Immature natural killer cell (primary cell): Measurements from ENCODE around the gene GREB1. TPM values are rescaled to one million over a fixed set of nuclear protein-coding genes. Genes with fewer than 3 reads are reported as not detected.
"Not testable (repeated sequence)": the region's sequence is repeated elsewhere in the genome, so short reads cannot be mapped to it uniquely, and the experiment has no call there.

Experiments
- DNase-seq, 3 donors: peaks; one replicate each; pipeline ENCODE4 v3.0.0; 2022; ENCODE audit warnings: mixed read lengths in 1 of 3
- H3K27ac Mint-ChIP-seq, 6 donors: one replicate each; pipeline ENCODE4 v1.8.0; 2020; ENCODE audit warnings: mixed read lengths in 6 of 6, mild to moderate bottlenecking in 5 of 6, inconsistent platforms in 4 of 6, moderate library complexity in 3 of 6
- H3K27me3 Mint-ChIP-seq, 3 donors: one replicate each; pipeline ENCODE4 v1.8.0; 2020 to 2021; ENCODE audit warnings: low read depth in 3 of 3, mild to moderate bottlenecking in 3 of 3, mixed read lengths in 3 of 3, moderate library complexity in 3 of 3, inconsistent platforms in 1 of 3
- H3K36me3 Mint-ChIP-seq, 3 donors: one replicate each; pipeline ENCODE4 v1.8.0; 2020; ENCODE audit warnings: mixed read lengths in 3 of 3, inconsistent platforms in 2 of 3, mild to moderate bottlenecking in 2 of 3
- H3K4me1 Mint-ChIP-seq, 2 donors: one replicate each; pipeline ENCODE4 v1.8.0; 2020; ENCODE audit warnings: inconsistent platforms in 2 of 2, mild to moderate bottlenecking in 2 of 2, mixed read lengths in 2 of 2, moderate library complexity in 1 of 2
- H3K4me3 Mint-ChIP-seq, 5 donors: one replicate each; pipeline ENCODE4 v1.8.0; 2020; ENCODE audit warnings: mild to moderate bottlenecking in 5 of 5, mixed read lengths in 5 of 5, inconsistent platforms in 3 of 5, moderate library complexity in 3 of 5
- H3K9me3 Mint-ChIP-seq, 6 donors: one replicate each; pipeline ENCODE4 v1.8.0; 2020; ENCODE audit warnings: mild to moderate bottlenecking in 6 of 6, mixed read lengths in 6 of 6, inconsistent platforms in 4 of 6, moderate library complexity in 3 of 6
- polyA plus RNA-seq, 3 donors: library from polyadenylated mRNA; unstranded; fragments of 300-500 nt; fragmentation: Illumina TruSeq; gene quantifications; one replicate each; pipeline ENCODE4 v1.2.3, GENCODE V29; 2021

GREB1 gene
- polyA plus RNA-seq, 3 donors from 2014 or later: 0.41 TPM; not detected in 2

DNA sequence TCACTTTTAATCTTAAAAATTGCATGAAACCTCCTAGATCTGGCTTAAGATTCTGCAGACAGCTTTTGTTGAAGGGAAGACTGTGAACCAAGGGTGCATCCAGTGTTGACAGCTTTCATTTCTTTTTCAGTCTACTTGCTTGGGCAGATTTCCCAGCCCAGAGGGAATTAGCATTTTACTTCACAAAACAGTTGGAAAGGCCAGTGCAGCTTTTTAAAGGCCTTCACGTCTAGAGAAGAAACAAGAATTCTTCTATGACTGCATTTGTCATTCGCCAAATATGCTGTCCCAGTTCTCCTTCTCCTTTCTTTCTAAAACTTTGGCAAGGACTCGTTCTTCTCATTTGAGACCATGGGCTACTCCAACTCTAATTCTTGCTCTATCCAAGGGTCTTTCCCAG is 118.7 kb downstream of the GREB1 start:
- Mint-ChIP-seq H3K9me3 (no peaks in the 10 kb centered on the region), H3K4me1 (no peaks in the 10 kb centered on the region), H3K27me3 (peaks cover 2 to 9% (median 3%) of the 10 kb centered on the region in 3 donors), H3K36me3 (no peaks in the 10 kb centered on the region), H3K27ac (no peak overlapping the region), H3K4me3 (no peak overlapping the region)
- no peak for DNase-seq

DNA sequence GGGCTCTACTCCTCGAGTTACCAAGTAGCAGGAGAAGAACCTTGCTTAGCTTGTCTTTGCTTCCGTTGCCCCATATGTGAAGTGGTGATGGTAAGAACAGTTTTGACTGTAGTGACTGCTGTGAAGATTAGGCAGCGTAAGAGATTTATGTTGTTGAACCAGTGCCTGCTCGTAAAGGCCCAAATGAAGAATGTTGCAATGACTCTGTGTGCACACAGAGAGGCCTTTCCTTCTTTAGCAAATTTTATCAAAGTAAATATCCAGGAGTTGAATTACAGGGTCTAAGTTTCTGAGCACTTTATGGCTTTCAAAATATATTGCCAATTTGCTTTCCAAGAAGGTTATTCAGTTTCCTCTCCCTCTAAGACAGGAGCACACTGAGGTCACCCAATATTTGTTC is 121.7 kb downstream of the GREB1 start:
- Mint-ChIP-seq H3K9me3 (no peaks in the 10 kb centered on the region), H3K4me3 (no peak overlapping the region), H3K4me1 (no peaks in the 10 kb centered on the region), H3K27ac (no peak overlapping the region), H3K27me3 (peaks cover 2 to 13% (median 8%) of the 10 kb centered on the region in 3 donors), H3K36me3 (no peaks in the 10 kb centered on the region)
- no peak for DNase-seq

DNA sequence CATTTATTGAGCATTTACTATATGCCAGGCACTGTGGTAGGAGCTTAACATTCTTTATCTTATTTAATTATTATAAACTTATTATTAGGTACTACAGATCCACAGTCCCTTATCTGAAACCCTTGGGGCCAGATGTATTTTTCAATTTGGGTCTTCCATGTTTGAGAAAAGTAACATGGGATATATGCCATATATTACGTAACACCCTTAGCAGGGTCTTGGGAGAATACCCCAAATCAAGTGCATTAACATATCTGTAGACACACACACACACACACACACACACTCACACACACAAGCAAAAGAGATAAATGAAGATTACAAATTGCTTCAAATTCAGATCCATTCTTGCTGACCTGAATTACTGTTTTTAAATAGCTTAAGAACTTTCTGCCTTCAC is 122.4 kb downstream of the GREB1 start:
- no peak for DNase-seq

DNA sequence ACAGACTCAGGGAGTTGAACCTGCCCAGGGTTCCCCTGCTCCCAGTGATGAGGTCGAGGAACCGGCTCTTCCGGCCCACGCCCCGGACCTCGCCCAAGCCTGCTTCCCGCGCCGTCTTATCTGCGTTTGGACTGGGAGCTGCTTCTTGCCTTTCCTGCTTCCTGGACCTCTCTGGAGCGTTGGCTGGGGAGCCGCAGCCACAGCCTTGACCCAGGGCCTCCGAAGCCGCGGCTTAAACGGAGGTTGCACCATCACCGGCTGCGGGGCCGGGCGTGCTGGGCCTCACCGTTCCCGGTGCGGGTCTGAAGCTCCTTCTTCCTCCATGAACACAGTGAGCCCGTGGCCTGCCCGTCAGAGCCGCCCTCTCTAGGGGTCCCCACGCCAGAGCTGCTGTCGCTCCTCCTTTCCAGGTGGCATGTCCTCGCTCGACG is 122.8 kb downstream of the GREB1 start:
- Mint-ChIP-seq H3K9me3 (no peaks in the 10 kb centered on the region), H3K27ac (no peak overlapping the region), H3K27me3 (peaks cover 0 to 14% (median 9%) of the 10 kb centered on the region in 3 donors), H3K4me1 (no peaks in the 10 kb centered on the region), H3K36me3 (no peaks in the 10 kb centered on the region), H3K4me3 (no peak overlapping the region)
- DNase-seq: no peak

More for the DNA sequence above, 122.4 kb downstream of the GREB1 start:
- H3K27me3 Mint-ChIP-seq: peaks cover under 1 to 17% (median 8%) of the 10 kb centered on the region in 3 donors
- H3K27ac Mint-ChIP-seq: no peak overlapping the region
- no peaks in the 10 kb centered on the region for H3K4me1 Mint-ChIP-seq
- no peaks in the 10 kb centered on the region for H3K9me3 Mint-ChIP-seq
- no peak overlapping the region for H3K4me3 Mint-ChIP-seq
- no peaks in the 10 kb centered on the region for H3K36me3 Mint-ChIP-seq

DNA sequence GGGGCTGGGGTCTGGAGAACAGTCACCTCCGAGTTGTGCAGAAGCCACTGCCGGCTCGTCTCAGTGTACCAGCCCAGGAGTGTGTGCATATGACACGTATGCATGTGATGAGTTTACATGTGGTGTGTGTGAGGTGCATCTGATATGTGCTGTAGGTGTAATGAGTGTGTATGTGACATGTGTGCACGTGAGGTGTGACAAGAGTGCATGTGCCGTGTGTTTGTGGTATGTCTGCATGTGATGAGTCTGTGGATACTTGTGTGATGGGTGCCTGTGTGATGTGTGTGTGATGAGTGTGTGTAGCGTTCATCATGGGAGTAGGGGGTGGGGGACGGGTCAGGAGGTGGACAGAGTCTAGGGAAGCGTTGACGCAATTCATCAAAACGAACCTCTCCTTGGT is 123.3 kb downstream of the GREB1 start:
- Mint-ChIP-seq H3K36me3 (no peaks in the 10 kb centered on the region), H3K27ac (no peak overlapping the region), H3K27me3 (peaks cover 0 to 19% (median 9%) of the 10 kb centered on the region in 3 donors), H3K4me3 (no peak overlapping the region), H3K9me3 (peaks cover 0 to 4% (median under 1%) of the 10 kb centered on the region in 6 donors), H3K4me1 (no peaks in the 10 kb centered on the region)
- no peak for DNase-seq

- peaks cover 0 to 9% (median 1%) of the 10 kb centered on the region in 6 donors for H3K9me3 Mint-ChIP-seq
- peaks cover under 1 to 19% (median 9%) of the 10 kb centered on the region in 3 donors for H3K27me3 Mint-ChIP-seq
- no peak for DNase-seq
- no peak overlapping the region for H3K27ac Mint-ChIP-seq
- no peak overlapping the region for H3K4me3 Mint-ChIP-seq
- no peaks in the 10 kb centered on the region for H3K4me1 Mint-ChIP-seq
- H3K36me3 Mint-ChIP-seq: no peaks in the 10 kb centered on the region
Measured at GRCh38 chr2:11657646-11658045, 123.8 kb downstream of the GREB1 start.

- Mint-ChIP-seq H3K4me3 (no peak overlapping the region), H3K9me3 (peaks cover 0 to 14% (median 1%) of the 10 kb centered on the region in 6 donors)
Measured at GRCh38 chr2:11658208-11659114, 124.6 kb downstream of the GREB1 start.

GRCh38 chr2:11659115-11659475 is 125.2 kb downstream of the GREB1 start:
- no peaks in the 10 kb centered on the region for H3K4me1 Mint-ChIP-seq
- peaks cover 0 to 14% (median 1%) of the 10 kb centered on the region in 6 donors for H3K9me3 Mint-ChIP-seq
- peaks cover 3 to 26% (median 12%) of the 10 kb centered on the region in 3 donors for H3K27me3 Mint-ChIP-seq
- DNase-seq: no peak
- H3K27ac Mint-ChIP-seq: no peak overlapping the region
- H3K4me3 Mint-ChIP-seq: no peak overlapping the region
- no peaks in the 10 kb centered on the region for H3K36me3 Mint-ChIP-seq

More at GRCh38 chr2:11658208-11659114, 124.6 kb downstream of the GREB1 start:
- Mint-ChIP-seq H3K36me3 (no peaks in the 10 kb centered on the region), H3K27me3 (peaks cover 3 to 26% (median 12%) of the 10 kb centered on the region in 3 donors), H3K4me1 (no peaks in the 10 kb centered on the region), H3K27ac (no peak overlapping the region)
- DNase-seq: no peak

GRCh38 chr2:11659851-11660250 is 126.0 kb downstream of the GREB1 start:
- Mint-ChIP-seq H3K4me1 (no peaks in the 10 kb centered on the region), H3K36me3 (no peaks in the 10 kb centered on the region), H3K27me3 (peaks cover 3 to 26% (median 12%) of the 10 kb centered on the region in 3 donors), H3K27ac (no peak overlapping the region), H3K9me3 (peaks cover 0 to 14% (median 1%) of the 10 kb centered on the region in 6 donors), H3K4me3 (no peak overlapping the region)
- no peak for DNase-seq

GRCh38 chr2:11660396-11660795 is 126.6 kb downstream of the GREB1 start:
- not testable (repeated sequence) for DNase-seq, H3K27ac Mint-ChIP-seq, H3K4me3 Mint-ChIP-seq, H3K36me3 Mint-ChIP-seq, H3K4me1 Mint-ChIP-seq
- Mint-ChIP-seq H3K27me3 (peaks cover 3 to 26% (median 12%) of the 10 kb centered on the region in 3 donors), H3K9me3 (peaks cover 0 to 14% (median 1%) of the 10 kb centered on the region in 6 donors)

DNA sequence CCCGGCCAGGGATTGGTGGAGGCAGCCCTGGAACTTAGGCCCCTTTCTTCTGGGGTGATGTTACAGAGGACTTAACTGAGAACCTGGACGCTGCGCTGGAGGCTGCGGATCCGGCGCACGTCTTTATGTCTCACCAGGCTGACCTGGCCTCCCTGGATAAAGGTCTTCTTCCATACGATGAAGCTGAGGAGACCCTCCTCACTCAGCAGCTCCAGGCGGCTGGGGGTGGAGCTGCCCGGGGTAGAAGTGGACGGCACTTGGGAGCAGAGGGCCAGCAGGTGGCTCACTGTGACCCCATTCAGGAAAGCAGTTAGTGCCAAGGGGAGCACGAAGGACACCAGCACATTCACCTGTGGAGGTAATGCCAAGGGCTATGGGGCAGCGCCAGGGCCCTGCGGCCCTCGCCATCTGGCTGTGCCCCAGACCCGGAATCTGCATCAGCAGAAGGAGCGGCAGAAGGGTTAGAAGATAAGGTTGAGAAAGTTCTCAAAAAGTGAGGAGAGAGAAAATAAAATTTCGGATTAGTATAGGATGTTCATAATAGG is 128.1 kb downstream of the GREB1 start:
- no peaks in the 10 kb centered on the region for H3K36me3 Mint-ChIP-seq
- DNase-seq: no peak
- no peak overlapping the region for H3K4me3 Mint-ChIP-seq
- no peaks in the 10 kb centered on the region for H3K4me1 Mint-ChIP-seq
- H3K27ac Mint-ChIP-seq: no peak overlapping the region
- H3K27me3 Mint-ChIP-seq: peaks cover 3 to 26% (median 12%) of the 10 kb centered on the region in 3 donors
- peaks cover 0 to 14% (median 1%) of the 10 kb centered on the region in 6 donors for H3K9me3 Mint-ChIP-seq

DNA sequence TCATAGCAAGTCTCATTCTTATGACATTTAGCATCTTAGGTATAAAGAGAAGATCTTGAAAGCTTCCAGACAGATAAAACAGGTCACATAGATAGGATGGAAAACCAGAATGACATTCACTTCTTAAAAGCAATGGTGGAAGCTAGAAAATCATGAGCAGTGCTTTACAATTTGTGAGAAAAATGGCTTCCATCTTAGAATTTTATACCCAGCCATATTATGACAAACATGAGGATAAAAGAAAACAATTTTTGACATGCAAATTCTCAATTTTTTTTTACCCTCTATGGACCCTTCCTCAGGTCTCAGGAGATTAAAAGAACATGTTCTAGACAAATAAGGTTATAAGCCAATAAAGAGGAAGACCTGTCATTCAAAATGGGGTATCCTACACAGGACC is 129.0 kb downstream of the GREB1 start:
- no peak for DNase-seq
- Mint-ChIP-seq H3K27ac (no peak overlapping the region), H3K9me3 (peaks cover 0 to 14% (median 1%) of the 10 kb centered on the region in 6 donors), H3K4me1 (no peaks in the 10 kb centered on the region), H3K36me3 (no peaks in the 10 kb centered on the region), H3K4me3 (no peak overlapping the region), H3K27me3 (peaks cover 6 to 27% (median 14%) of the 10 kb centered on the region in 3 donors)

DNA sequence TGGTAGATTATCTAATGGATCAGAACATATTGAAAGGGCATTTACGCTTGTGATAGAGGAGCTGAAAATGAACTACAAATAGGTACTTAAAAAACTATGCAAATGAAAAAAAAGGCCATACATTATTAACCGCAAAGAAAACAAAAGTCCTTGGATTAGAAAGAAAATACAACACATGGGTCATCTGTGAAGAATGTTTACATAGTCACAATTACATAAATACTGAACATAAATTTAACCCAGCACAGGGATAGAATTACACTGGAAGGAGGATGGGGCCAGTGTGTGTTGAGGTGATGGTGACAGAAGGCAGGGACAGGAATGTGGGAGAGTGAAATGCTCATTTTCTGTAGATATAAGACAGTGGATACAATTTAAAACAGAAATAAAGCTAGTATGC is 129.6 kb downstream of the GREB1 start:
- no peaks in the 10 kb centered on the region for H3K36me3 Mint-ChIP-seq
- DNase-seq: no peak
- peaks cover 6 to 27% (median 11%) of the 10 kb centered on the region in 3 donors for H3K27me3 Mint-ChIP-seq

GRCh38 chr2:11665028-11665427 is 131.2 kb downstream of the GREB1 start:
- DNase-seq: no peak
- H3K4me3 Mint-ChIP-seq: no peak overlapping the region
- H3K9me3 Mint-ChIP-seq: peaks cover 0 to 14% (median 1%) of the 10 kb centered on the region in 6 donors
- no peaks in the 10 kb centered on the region for H3K36me3 Mint-ChIP-seq
- H3K27ac Mint-ChIP-seq: no peak overlapping the region
- no peaks in the 10 kb centered on the region for H3K4me1 Mint-ChIP-seq
- peaks cover 6 to 27% (median 12%) of the 10 kb centered on the region in 3 donors for H3K27me3 Mint-ChIP-seq

More for the DNA sequence above, 129.6 kb downstream of the GREB1 start:
- Mint-ChIP-seq H3K4me3 (no peak overlapping the region), H3K9me3 (peaks cover 0 to 14% (median 1%) of the 10 kb centered on the region in 6 donors), H3K4me1 (no peaks in the 10 kb centered on the region), H3K27ac (no peak overlapping the region)
